Measurements from ENCODE around the gene CTTNBP2NL. TPM values are rescaled to one million over a fixed set of nuclear protein-coding genes. Genes with fewer than 3 reads are reported as not detected.
A peak's percentile ranks its signal among the peaks of the same experiment; 100 is the strongest.

CTTNBP2NL gene
- total RNA-seq, 1 experiment from 2014 or later, result 32.2 TPM

GRCh38 chr1:112386731-112387346 lies 9.2 kb upstream of the CTTNBP2NL start:
- intact Hi-C loops (cut with micrococcal nuclease; ENCODE audit: unreplicated experiment), result no loop called here
- TF ChIP-seq EZH2 (IDR thresholded peaks at IDR 0.05; ENCODE audit: low read depth), result no peak
- TF ChIP-seq, protein P1, sequence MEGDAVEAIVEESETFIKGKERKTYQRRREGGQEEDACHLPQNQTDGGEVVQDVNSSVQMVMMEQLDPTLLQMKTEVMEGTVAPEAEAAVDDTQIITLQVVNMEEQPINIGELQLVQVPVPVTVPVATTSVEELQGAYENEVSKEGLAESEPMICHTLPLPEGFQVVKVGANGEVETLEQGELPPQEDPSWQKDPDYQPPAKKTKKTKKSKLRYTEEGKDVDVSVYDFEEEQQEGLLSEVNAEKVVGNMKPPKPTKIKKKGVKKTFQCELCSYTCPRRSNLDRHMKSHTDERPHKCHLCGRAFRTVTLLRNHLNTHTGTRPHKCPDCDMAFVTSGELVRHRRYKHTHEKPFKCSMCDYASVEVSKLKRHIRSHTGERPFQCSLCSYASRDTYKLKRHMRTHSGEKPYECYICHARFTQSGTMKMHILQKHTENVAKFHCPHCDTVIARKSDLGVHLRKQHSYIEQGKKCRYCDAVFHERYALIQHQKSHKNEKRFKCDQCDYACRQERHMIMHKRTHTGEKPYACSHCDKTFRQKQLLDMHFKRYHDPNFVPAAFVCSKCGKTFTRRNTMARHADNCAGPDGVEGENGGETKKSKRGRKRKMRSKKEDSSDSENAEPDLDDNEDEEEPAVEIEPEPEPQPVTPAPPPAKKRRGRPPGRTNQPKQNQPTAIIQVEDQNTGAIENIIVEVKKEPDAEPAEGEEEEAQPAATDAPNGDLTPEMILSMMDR (conservative IDR thresholded peaks at IDR 0.05), result no peak
- no peak overlapping the region for H3K4me2 ChIP-seq
- no peaks in the 10 kb centered on the region for H4K20me1 ChIP-seq (ENCODE audit: insufficient read depth)
- BruUV-seq (replicated peaks), result no TSS peak
- no peaks in the 10 kb centered on the region for H3K9me3 ChIP-seq (ENCODE audit: insufficient read depth, low read depth)
- H3K4me3 ChIP-seq, result no peak overlapping the region
- H3F3A ChIP-seq (ENCODE audit: insufficient read depth, low read depth), result peaks cover 5% of the 10 kb centered on the region; the same call in 1 of the 2 replicates
- H2AFZ ChIP-seq, result no peak overlapping the region
- H3K79me2 ChIP-seq (ENCODE audit: low read depth), result no peaks in the 10 kb centered on the region
- ChIA-PET CTCF (no interaction called here), POLR2A (ENCODE audit: unreplicated experiment) (interaction anchor here (0.5 kb wide), 1 partner anchor 231 kb away, joined by 4 read pairs; no protein-coding TSS in a partner anchor)
- H3K9me2 ChIP-seq (ENCODE audit: insufficient read depth), result no peaks in the 10 kb centered on the region
- H3K27me3 ChIP-seq (ENCODE audit: insufficient read depth, low read depth), result 0 out of 2 replicates have a peak, but pooled peaks cover 4% of the 10 kb centered on the region
- no peak for DNase-seq
- peaks cover 7% of the 10 kb centered on the region for H3K4me1 ChIP-seq (replicated peaks; ENCODE audit: insufficient read depth)
- H3K36me3 ChIP-seq (ENCODE audit: low read depth), result no peaks in the 10 kb centered on the region
- no peak overlapping the region for H3K27ac ChIP-seq

- Histone ChIP-seq H3K36me3 (ENCODE audit: low read depth) (no peaks in the 10 kb centered on the region), H3K9me2 (ENCODE audit: insufficient read depth) (no peaks in the 10 kb centered on the region), H3K4me3 (no peak overlapping the region), H3K27ac (no peak overlapping the region), H3F3A (ENCODE audit: insufficient read depth, low read depth) (peaks cover 5% of the 10 kb centered on the region; the same call in 1 of the 2 replicates), H3K9me3 (ENCODE audit: insufficient read depth, low read depth) (no peaks in the 10 kb centered on the region), H3K4me2 (no peak overlapping the region), H2AFZ (no peak overlapping the region), H3K79me2 (ENCODE audit: low read depth) (no peaks in the 10 kb centered on the region), H3K27me3 (ENCODE audit: insufficient read depth, low read depth) (0 out of 2 replicates have a peak, but pooled peaks cover 4% of the 10 kb centered on the region), H4K20me1 (ENCODE audit: insufficient read depth) (no peaks in the 10 kb centered on the region), H3K4me1 (replicated peaks; ENCODE audit: insufficient read depth) (peaks cover 7% of the 10 kb centered on the region)
- ChIA-PET POLR2A (ENCODE audit: unreplicated experiment) (no interaction called here), CTCF (no interaction called here)
- no peak for TF ChIP-seq EZH2 (IDR thresholded peaks at IDR 0.05; ENCODE audit: low read depth)
- TF ChIP-seq, protein P1 (conservative IDR thresholded peaks at IDR 0.05), result no peak
- BruUV-seq (replicated peaks), result no TSS peak
- no peak for DNase-seq
- intact Hi-C loops (cut with micrococcal nuclease; ENCODE audit: unreplicated experiment), result no loop called here
These were observed 8.2 kb upstream of the CTTNBP2NL start for GRCh38 chr1:112387807-112388206.

GRCh38 chr1:112388436-112388835 lies 7.6 kb upstream of the CTTNBP2NL start:
- Histone ChIP-seq H3K4me2 (no peak overlapping the region), H4K20me1 (ENCODE audit: insufficient read depth) (no peaks in the 10 kb centered on the region), H3K4me3 (no peak overlapping the region), H3K4me1 (replicated peaks; ENCODE audit: insufficient read depth) (peaks cover 10% of the 10 kb centered on the region), H3K36me3 (ENCODE audit: low read depth) (no peaks in the 10 kb centered on the region), H3F3A (ENCODE audit: insufficient read depth, low read depth) (peaks cover 5% of the 10 kb centered on the region; the same call in 1 of the 2 replicates), H3K9me2 (ENCODE audit: insufficient read depth) (no peaks in the 10 kb centered on the region), H3K27ac (no peak overlapping the region), H2AFZ (no peak overlapping the region), H3K9me3 (ENCODE audit: insufficient read depth, low read depth) (no peaks in the 10 kb centered on the region), H3K27me3 (ENCODE audit: insufficient read depth, low read depth) (0 out of 2 replicates have a peak, but pooled peaks cover 4% of the 10 kb centered on the region), H3K79me2 (ENCODE audit: low read depth) (no peaks in the 10 kb centered on the region)
- no peak for TF ChIP-seq EZH2 (IDR thresholded peaks at IDR 0.05; ENCODE audit: low read depth)
- TF ChIP-seq, protein P1 (conservative IDR thresholded peaks at IDR 0.05), result no peak
- ChIA-PET POLR2A (ENCODE audit: unreplicated experiment) (interaction anchor here (0.9 kb wide), 1 partner anchor 327 kb away, joined by 24 read pairs; the partner anchor contains the start of gene PPM1J), CTCF (no interaction called here)
- intact Hi-C loops (cut with micrococcal nuclease; ENCODE audit: unreplicated experiment), result no loop called here
- no TSS peak for BruUV-seq (replicated peaks)
- DNase-seq, result peak in 1 of 2 experiments; percentile 41

Measured in PC-9 (cell line).